Measurements from ENCODE around the gene ZDHHC5.

ZDHHC5 gene

GRCh38 chr11:57633394-57634070 lies 34.4 kb upstream of the ZDHHC5 start:
- Histone ChIP-seq H3K27me3 (ENCODE audit: insufficient read depth, low read length, poor library complexity, severe bottlenecking) (no peaks in the 10 kb centered on the region), H3K4me1 (ENCODE audit: insufficient read depth, low read length, poor library complexity, severe bottlenecking) (peaks cover 27% of the 10 kb centered on the region), H4K20me1 (ENCODE audit: insufficient read depth, low read length, poor library complexity, severe bottlenecking) (no peaks in the 10 kb centered on the region), H3K4me3 (ENCODE audit: low read length, poor library complexity, severe bottlenecking) (no peak overlapping the region), H3K79me2 (ENCODE audit: insufficient read depth, low read length) (peaks cover 4% of the 10 kb centered on the region; the same call in 1 of the 2 replicates), H2AFZ (ENCODE audit: low read length) (no peak overlapping the region), H3F3A (ENCODE audit: low read depth) (no peaks in the 10 kb centered on the region), H3K9me3 (ENCODE audit: insufficient read depth, low read depth, low read length) (no peaks in the 10 kb centered on the region), H3K9ac (ENCODE audit: low read depth, low read length, poor library complexity, severe bottlenecking) (no peak overlapping the region), H3K4me2 (ENCODE audit: low read depth, low read length, poor library complexity, severe bottlenecking) (no peak overlapping the region), H3K9me2 (replicated peaks; ENCODE audit: low read depth, low read length) (no peaks in the 10 kb centered on the region), H3K36me3 (ENCODE audit: insufficient read depth, low read length) (no peaks in the 10 kb centered on the region)
- TF ChIP-seq, protein P1, sequence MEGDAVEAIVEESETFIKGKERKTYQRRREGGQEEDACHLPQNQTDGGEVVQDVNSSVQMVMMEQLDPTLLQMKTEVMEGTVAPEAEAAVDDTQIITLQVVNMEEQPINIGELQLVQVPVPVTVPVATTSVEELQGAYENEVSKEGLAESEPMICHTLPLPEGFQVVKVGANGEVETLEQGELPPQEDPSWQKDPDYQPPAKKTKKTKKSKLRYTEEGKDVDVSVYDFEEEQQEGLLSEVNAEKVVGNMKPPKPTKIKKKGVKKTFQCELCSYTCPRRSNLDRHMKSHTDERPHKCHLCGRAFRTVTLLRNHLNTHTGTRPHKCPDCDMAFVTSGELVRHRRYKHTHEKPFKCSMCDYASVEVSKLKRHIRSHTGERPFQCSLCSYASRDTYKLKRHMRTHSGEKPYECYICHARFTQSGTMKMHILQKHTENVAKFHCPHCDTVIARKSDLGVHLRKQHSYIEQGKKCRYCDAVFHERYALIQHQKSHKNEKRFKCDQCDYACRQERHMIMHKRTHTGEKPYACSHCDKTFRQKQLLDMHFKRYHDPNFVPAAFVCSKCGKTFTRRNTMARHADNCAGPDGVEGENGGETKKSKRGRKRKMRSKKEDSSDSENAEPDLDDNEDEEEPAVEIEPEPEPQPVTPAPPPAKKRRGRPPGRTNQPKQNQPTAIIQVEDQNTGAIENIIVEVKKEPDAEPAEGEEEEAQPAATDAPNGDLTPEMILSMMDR (conservative IDR thresholded peaks at IDR 0.05; ENCODE audit: low read length), result no peak
- TF ChIP-seq EZH2phosphoT487 (IDR thresholded peaks at IDR 0.05; ENCODE audit: borderline replicate concordance), result no peak

DNA sequence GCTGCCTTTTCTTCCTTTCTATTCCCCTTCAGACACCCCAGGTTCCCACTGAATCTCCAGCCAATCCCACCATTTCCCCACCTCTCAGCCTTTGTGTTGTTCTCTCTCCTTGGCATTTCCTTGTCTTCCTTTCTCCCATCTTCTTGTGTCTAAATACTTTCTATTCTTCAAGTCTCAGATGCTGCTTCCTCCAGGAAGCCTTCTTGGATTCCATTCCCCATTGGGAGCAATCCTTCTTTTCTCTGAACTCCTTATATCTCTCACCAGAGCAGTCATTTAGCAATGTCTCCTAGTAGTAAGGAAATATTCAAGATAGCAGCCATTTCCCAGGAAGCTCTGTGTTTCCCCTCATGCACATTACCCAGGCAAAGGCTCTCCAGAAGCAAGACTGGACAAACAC lies 33.6 kb upstream of the ZDHHC5 start:
- Histone ChIP-seq H3K4me1 (ENCODE audit: insufficient read depth, low read length, poor library complexity, severe bottlenecking) (peaks cover 21% of the 10 kb centered on the region), H3K9me3 (ENCODE audit: insufficient read depth, low read depth, low read length) (no peaks in the 10 kb centered on the region), H3K9ac (ENCODE audit: low read depth, low read length, poor library complexity, severe bottlenecking) (no peak overlapping the region), H3K9me2 (replicated peaks; ENCODE audit: low read depth, low read length) (no peaks in the 10 kb centered on the region), H3F3A (ENCODE audit: low read depth) (no peaks in the 10 kb centered on the region), H3K4me2 (ENCODE audit: low read depth, low read length, poor library complexity, severe bottlenecking) (no peak overlapping the region), H3K4me3 (ENCODE audit: low read length, poor library complexity, severe bottlenecking) (no peak overlapping the region), H2AFZ (ENCODE audit: low read length) (no peak overlapping the region), H3K27me3 (ENCODE audit: insufficient read depth, low read length, poor library complexity, severe bottlenecking) (no peaks in the 10 kb centered on the region), H3K36me3 (ENCODE audit: insufficient read depth, low read length) (no peaks in the 10 kb centered on the region), H4K20me1 (ENCODE audit: insufficient read depth, low read length, poor library complexity, severe bottlenecking) (no peaks in the 10 kb centered on the region), H3K79me2 (ENCODE audit: insufficient read depth, low read length) (peaks cover 12% of the 10 kb centered on the region; the same call in 1 of the 2 replicates)
- TF ChIP-seq, protein P1 (conservative IDR thresholded peaks at IDR 0.05; ENCODE audit: low read length), result no peak
- TF ChIP-seq EZH2phosphoT487 (IDR thresholded peaks at IDR 0.05; ENCODE audit: borderline replicate concordance), result no peak

DNA sequence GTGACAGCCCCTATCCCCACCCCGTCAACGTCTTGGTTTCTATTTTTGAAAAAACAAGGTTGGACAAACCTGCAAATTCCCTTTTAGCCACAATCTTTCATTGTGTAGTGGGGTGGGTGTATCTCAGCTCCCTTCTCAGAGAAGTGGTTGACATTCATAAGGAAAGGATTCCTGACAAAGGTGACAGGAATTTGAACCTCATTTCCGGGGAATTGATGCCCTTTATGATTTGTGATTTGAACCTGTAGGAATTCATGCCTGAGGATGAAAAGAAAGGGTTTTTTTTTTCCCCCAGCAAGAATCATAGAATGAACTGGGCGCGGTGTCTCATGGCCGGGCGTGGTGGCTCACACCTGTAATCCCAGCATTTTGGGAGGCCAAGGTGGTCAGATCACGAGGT lies 32.7 kb upstream of the ZDHHC5 start:
- Histone ChIP-seq H3K4me3 (ENCODE audit: low read length, poor library complexity, severe bottlenecking) (no peak overlapping the region), H3K79me2 (ENCODE audit: insufficient read depth, low read length) (peaks cover 20% of the 10 kb centered on the region), H3K36me3 (ENCODE audit: insufficient read depth, low read length) (no peaks in the 10 kb centered on the region), H3K9me3 (ENCODE audit: insufficient read depth, low read depth, low read length) (no peaks in the 10 kb centered on the region), H2AFZ (ENCODE audit: low read length) (no peak overlapping the region), H3K9ac (ENCODE audit: low read depth, low read length, poor library complexity, severe bottlenecking) (no peak overlapping the region), H4K20me1 (ENCODE audit: insufficient read depth, low read length, poor library complexity, severe bottlenecking) (no peaks in the 10 kb centered on the region), H3K27me3 (ENCODE audit: insufficient read depth, low read length, poor library complexity, severe bottlenecking) (no peaks in the 10 kb centered on the region), H3K4me2 (ENCODE audit: low read depth, low read length, poor library complexity, severe bottlenecking) (no peak overlapping the region), H3K4me1 (ENCODE audit: insufficient read depth, low read length, poor library complexity, severe bottlenecking) (peaks cover 26% of the 10 kb centered on the region), H3F3A (ENCODE audit: low read depth) (no peaks in the 10 kb centered on the region), H3K9me2 (replicated peaks; ENCODE audit: low read depth, low read length) (no peaks in the 10 kb centered on the region)
- TF ChIP-seq, protein P1 (conservative IDR thresholded peaks at IDR 0.05; ENCODE audit: low read length), result no peak
- TF ChIP-seq EZH2phosphoT487 (IDR thresholded peaks at IDR 0.05; ENCODE audit: borderline replicate concordance), result no peak
